ENCODE results near the gene SLC43A3.

DNA sequence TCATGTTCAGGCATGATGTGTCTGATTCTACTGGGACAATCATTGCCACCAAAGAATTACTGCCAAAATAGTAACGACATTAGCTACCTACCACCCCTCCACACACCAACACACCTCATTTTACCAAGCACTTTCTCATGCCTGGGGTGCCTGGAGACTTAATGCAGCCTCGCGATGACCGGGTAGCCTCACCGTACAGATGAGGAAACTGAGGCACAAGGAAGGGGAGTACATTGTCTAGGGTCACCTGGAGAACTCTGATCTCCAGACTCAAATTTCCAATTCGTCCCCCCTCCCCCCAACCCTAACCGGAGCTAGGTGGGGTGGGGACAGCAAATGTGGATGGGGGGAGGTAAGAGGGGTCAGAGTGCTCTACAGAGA is 30.7 kb upstream of the SLC43A3 start:
- TF ChIP-seq RAD21 (IDR thresholded peaks at IDR 0.05; ENCODE audit: low read length) (no peak), SMC3 (IDR thresholded peaks at IDR 0.05; ENCODE audit: low read depth, low read length) (no peak), CHD1 (IDR thresholded peaks at IDR 0.05; ENCODE audit: low read depth, low read length) (no peak), CEBPB (IDR thresholded peaks at IDR 0.05; ENCODE audit: low read depth, low read length) (no peak), POLR2A (IDR thresholded peaks at IDR 0.05; ENCODE audit: low read depth, low read length) (no peak)
- TF ChIP-seq, protein P1, sequence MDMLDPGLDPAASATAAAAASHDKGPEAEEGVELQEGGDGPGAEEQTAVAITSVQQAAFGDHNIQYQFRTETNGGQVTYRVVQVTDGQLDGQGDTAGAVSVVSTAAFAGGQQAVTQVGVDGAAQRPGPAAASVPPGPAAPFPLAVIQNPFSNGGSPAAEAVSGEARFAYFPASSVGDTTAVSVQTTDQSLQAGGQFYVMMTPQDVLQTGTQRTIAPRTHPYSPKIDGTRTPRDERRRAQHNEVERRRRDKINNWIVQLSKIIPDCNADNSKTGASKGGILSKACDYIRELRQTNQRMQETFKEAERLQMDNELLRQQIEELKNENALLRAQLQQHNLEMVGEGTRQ (IDR thresholded peaks at IDR 0.05; ENCODE audit: low read depth, low read length): no peak
- TF ChIP-seq, protein P2, sequence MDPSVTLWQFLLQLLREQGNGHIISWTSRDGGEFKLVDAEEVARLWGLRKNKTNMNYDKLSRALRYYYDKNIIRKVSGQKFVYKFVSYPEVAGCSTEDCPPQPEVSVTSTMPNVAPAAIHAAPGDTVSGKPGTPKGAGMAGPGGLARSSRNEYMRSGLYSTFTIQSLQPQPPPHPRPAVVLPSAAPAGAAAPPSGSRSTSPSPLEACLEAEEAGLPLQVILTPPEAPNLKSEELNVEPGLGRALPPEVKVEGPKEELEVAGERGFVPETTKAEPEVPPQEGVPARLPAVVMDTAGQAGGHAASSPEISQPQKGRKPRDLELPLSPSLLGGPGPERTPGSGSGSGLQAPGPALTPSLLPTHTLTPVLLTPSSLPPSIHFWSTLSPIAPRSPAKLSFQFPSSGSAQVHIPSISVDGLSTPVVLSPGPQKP (IDR thresholded peaks at IDR 0.05; ENCODE audit: borderline replicate concordance, low read depth, low read length): no peak
- TF ChIP-seq, protein P3, sequence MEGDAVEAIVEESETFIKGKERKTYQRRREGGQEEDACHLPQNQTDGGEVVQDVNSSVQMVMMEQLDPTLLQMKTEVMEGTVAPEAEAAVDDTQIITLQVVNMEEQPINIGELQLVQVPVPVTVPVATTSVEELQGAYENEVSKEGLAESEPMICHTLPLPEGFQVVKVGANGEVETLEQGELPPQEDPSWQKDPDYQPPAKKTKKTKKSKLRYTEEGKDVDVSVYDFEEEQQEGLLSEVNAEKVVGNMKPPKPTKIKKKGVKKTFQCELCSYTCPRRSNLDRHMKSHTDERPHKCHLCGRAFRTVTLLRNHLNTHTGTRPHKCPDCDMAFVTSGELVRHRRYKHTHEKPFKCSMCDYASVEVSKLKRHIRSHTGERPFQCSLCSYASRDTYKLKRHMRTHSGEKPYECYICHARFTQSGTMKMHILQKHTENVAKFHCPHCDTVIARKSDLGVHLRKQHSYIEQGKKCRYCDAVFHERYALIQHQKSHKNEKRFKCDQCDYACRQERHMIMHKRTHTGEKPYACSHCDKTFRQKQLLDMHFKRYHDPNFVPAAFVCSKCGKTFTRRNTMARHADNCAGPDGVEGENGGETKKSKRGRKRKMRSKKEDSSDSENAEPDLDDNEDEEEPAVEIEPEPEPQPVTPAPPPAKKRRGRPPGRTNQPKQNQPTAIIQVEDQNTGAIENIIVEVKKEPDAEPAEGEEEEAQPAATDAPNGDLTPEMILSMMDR (conservative IDR thresholded peaks at IDR 0.05; ENCODE audit: low read depth, low read length): no peak

Data from IMR-90 (cell line).